Aorta (tissue), 5 donors: ENCODE results near the gene NET1. TPM values are rescaled to one million over a fixed set of nuclear protein-coding genes. Genes with fewer than 3 reads are reported as not detected.
"Not testable (repeated sequence)": the region's sequence is repeated elsewhere in the genome, so short reads cannot be mapped to it uniquely, and the experiment has no call there.

Experiments
- ATAC-seq: fragments of 200-7000 bp; cut with Tn5 transposase; one replicate; pipeline ENCODE4 v1.9.1; 2022; ENCODE audit warnings: moderate library complexity; ENCODE audit not compliant: low FRiP score
- DNase-seq, 2 donors: peaks; one replicate each; pipeline ENCODE4 v3.0.0-alpha.2; 2020
- H3K27ac ChIP-seq, 2 donors: one replicate each; pipeline ENCODE4 v1.5.1; 2013; ENCODE audit warnings: low read length in 2 of 2, mild to moderate bottlenecking in 2 of 2, moderate library complexity in 2 of 2, control low read depth in 1 of 2, inconsistent platforms in 1 of 2, low read depth in 1 of 2
- H3K27me3 ChIP-seq, 2 donors: one replicate each; pipeline ENCODE4 v1.6.1; 2013; ENCODE audit warnings: control low read depth in 1 of 2, low read length in 1 of 2, mild to moderate bottlenecking in 1 of 2, moderate library complexity in 1 of 2; ENCODE audit not compliant: insufficient read depth in 2 of 2, control insufficient read depth in 1 of 2
- H3K36me3 ChIP-seq, 2 donors: one replicate each; pipeline ENCODE4 v1.6.1; 2013; ENCODE audit warnings: control low read depth in 1 of 2, low read length in 1 of 2, mild to moderate bottlenecking in 1 of 2; ENCODE audit not compliant: insufficient read depth in 2 of 2, control insufficient read depth in 1 of 2
- H3K4me1 ChIP-seq, 2 donors: one replicate each; pipeline ENCODE4 v1.6.1; 2013; ENCODE audit warnings: low read length in 2 of 2, control low read depth in 1 of 2, mild to moderate bottlenecking in 1 of 2, moderate library complexity in 1 of 2; ENCODE audit not compliant: insufficient read depth in 2 of 2, control insufficient read depth in 1 of 2
- H3K4me3 ChIP-seq, 2 donors: one replicate each; pipeline ENCODE4 v1.5.1; 2013; ENCODE audit warnings: low read length in 2 of 2, control low read depth in 1 of 2, mild to moderate bottlenecking in 1 of 2
- H3K9me3 ChIP-seq: one replicate; pipeline ENCODE4 v1.6.1; 2013; ENCODE audit warnings: mild to moderate bottlenecking, low read length; ENCODE audit not compliant: control insufficient read depth
- WGBS, 2 donors: extraction: QIAGEN DNeasy Blood & Tissue Kit; methylation state at CpG; one replicate each; pipeline ENCODE4 v1.1.7; 2013; 5-methylcytosine and 5-hydroxymethylcytosine counted together
- intact Hi-C, 2 donors: fragments of 100-400 bp; cut with DNase I; formaldehyde crosslinking; loops; one replicate each; pipeline versions ENCODE4 v1.14.2 to v1.15.0; 2022
- polyA plus RNA-seq, 2 donors: library from polyadenylated mRNA; stranded (reverse); fragments of 200-250 nt; gene quantifications; one replicate each; pipeline ENCODE4 v1.2.3, GENCODE V29; 2013
- total RNA-seq, 2 donors: library from RNA; stranded (reverse); fragmentation: NEBNext Ultra II Directional; extraction: Animal tissue kit (Norgen Biotek cat#: 25700); gene quantifications; one replicate each; pipeline ENCODE4 v1.2.1, GENCODE V29; 2021
- donor health status: healthy with polysubstance abuse.
- donor health status: Bipolar disorder and iron deficiency.
- donor health status: DM: no; HTN: no; CAD: no.
- donor health status: DM: no; HTN: no; CAD: no.
- donor health status: DM: yes; HTN: yes; CAD: no.

NET1 gene
- total and polyA plus RNA-seq, 4 donors: 76.2 to 451 (median 253) TPM

DNA sequence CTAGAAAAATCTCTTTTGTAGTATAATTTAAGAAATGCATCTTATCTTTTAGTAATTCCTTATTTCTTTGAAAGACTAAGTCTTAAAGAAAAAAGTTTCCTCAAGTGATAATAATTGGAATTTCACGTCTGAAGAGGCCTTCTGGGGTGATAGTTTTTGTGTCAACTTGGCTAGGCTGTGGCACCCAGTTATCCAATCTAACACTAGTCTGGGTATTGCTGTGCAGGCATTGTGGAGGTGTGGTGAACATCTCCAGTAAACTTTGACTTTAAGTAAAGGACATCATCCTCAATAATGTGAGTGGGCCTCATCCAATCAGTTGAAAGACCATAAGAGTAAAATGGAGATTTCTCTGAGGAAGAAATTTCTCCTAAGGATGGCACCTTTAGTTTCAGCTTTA lies 5.4 kb upstream of the NET1 start:
- intact Hi-C loops: no loop called here
- no peak for ATAC-seq
- Histone ChIP-seq H3K27me3 (no peaks in the 10 kb centered on the region), H3K4me1 (no peaks in the 10 kb centered on the region), H3K4me3 (no peak overlapping the region), H3K9me3 (no peaks in the 10 kb centered on the region), H3K27ac (no peak overlapping the region), H3K36me3 (no peaks in the 10 kb centered on the region)
- DNase-seq: no peak
- WGBS, 2 donors: 73 to 78% methylated on average over 1 of the region's 1 CpG

DNA sequence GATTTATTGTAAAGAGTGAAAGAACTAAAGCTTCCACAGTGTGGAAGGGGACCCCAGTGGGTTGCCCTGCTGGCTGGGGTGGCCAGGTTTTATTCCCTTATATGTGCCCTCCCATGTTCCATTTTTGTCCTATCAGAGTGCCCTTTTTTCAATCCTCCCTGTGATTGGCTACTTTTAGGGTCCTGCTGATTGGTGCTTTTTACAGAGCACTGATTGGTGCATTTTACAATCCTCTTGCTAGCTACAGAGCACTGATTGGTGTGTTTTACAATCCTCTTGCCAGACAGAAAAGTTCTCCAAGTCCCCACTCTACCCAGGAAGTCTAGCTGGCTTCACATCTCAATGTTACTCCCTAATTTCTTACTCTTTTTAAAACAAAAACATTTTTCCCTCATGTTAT lies 1.6 kb upstream of the NET1 start:
- DNase-seq, H3K4me3 ChIP-seq, H3K36me3 ChIP-seq, intact Hi-C loops, H3K27ac ChIP-seq, H3K4me1 ChIP-seq, ATAC-seq, H3K27me3 ChIP-seq, H3K9me3 ChIP-seq: not testable (repeated sequence)

DNA sequence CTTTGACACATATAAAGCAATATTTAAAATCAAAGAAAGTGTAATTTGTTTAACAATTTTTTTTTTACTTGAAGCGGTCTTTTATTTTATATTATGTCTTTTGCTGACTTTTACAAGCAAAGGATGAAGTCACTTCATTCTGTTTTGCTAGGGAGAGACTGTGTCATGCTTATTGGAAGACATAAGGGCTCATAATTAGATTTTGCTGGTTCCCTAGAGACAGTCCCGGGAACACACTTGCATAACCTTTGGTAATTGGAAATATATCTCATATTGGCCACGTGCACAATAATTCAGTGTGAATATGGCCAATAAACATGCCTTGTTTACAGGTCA lies 448 bp upstream of the NET1 start:
- Histone ChIP-seq H3K27me3 (no peaks in the 10 kb centered on the region), H3K36me3 (no peaks in the 10 kb centered on the region), H3K27ac (peak overlapping the region; percentile 28 to 36), H3K4me1 (peaks cover 0 to 4% of the 10 kb centered on the region in 2 donors), H3K4me3 (peak overlapping the region in 1 of 2 donors; percentile 21), H3K9me3 (no peaks in the 10 kb centered on the region)
- ATAC-seq (peak; percentile 67), DNase-seq (no peak)
- intact Hi-C loops: no loop called here
- 5% methylated on average over 3 of the region's 3 CpGs for WGBS, 2 donors

DNA sequence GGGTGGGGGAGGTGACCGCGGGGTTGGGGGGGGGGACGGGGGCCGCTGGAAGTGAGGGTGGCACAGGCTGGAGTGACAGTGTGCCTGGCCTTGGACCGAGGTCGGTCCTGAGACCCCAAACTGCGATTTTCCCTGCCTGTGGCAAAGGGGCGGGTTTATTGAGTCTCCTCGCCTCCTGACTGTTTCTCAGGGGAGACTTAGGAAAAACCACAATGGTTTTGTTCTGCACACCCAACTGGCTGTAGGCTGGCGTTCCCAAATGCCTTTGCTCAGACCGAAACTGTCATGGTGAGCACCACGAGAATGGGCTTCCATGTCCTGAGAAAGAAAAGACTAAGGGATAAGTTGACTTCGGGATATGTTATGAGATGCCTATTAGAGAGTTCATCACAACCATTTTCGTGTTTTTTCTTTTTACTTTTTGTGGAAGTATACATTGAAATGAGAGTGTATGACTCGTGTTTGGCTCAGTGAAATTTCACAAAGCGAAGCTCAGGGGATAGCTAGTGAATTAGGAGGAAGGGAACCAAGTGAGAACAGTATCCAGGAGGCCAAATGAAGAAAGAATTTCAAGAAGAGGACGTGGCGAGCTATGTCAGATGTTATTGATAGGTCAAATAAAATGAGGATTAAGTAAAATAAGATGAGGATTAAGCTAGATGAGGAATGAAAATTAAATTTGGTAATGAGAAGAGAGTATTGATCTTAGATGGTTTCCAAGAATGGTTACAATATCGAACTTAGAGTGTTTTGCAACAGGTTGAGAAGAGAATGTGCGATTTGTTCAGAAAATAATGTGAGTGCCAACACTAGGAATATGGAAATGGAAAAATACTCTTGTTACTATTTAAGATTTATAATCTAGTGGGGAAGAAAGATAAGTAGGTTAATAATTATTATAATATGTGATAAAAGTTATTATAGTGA lies 918 bp downstream of the NET1 start:
- 2% methylated on average over 18 to 20 of the region's 20 CpGs for WGBS, 2 donors
- intact Hi-C loops: no loop called here
- peak; percentile 19 for ATAC-seq

DNA sequence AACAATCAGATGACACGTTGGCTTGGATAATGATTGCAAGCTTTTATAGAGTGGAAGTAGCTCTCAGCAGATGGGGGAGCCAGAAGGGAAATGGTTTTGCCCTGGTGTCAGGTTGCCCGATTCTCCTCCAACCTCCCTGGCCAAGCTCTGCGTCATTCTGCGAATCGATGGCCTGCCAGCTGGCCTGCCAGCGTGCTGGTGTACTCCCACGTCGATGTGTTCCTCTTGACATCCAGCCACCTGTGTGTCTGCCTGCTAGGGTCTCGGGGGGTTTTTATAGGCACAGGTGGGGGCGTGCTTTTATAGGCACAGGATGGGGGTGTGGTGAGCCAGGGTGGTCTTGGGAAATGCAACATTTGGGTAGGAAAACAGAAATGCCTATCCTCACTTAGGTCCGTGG lies 4.6 kb downstream of the NET1 start:
- Histone ChIP-seq H3K4me3 (no peak overlapping the region), H3K27me3 (no peaks in the 10 kb centered on the region), H3K9me3 (no peaks in the 10 kb centered on the region)

More for the DNA sequence above, 918 bp downstream of the NET1 start:
- Histone ChIP-seq H3K4me3 (peak overlapping the region; percentile 79 to 89), H3K36me3 (no peaks in the 10 kb centered on the region), H3K27me3 (no peaks in the 10 kb centered on the region), H3K4me1 (peaks cover 0 to 4% of the 10 kb centered on the region in 2 donors), H3K9me3 (no peaks in the 10 kb centered on the region), H3K27ac (peak overlapping the region; percentile 33 to 93)
- DNase-seq: no peak

DNA sequence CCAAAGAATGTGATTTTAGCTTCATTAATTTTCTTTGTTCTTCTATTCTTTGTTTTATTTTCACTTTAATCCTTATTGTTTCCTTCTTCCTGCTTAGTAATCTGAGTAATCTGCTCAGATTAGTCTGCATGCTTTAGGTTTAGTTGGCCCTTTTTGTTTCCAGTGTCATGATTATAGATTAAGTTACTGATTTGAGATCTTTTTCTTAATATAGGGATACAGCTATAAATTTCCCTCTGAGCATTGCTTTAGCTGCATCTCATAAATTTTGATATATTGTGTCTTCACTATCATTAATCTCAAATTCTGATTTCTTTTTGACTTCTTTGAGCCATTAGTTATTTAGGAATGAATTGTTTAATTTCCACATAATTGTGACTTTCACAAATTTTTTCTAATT lies 6.2 kb downstream of the NET1 start:
- Histone ChIP-seq H3K27ac (no peak overlapping the region), H3K36me3 (no peaks in the 10 kb centered on the region), H3K4me1 (peaks cover 1 to 4% of the 10 kb centered on the region in 2 donors), H3K27me3 (no peaks in the 10 kb centered on the region), H3K4me3 (no peak overlapping the region), H3K9me3 (no peaks in the 10 kb centered on the region)
- DNase-seq (no peak), ATAC-seq (no peak)
- intact Hi-C loops: no loop called here

More for the DNA sequence above, 4.6 kb downstream of the NET1 start:
- H3K4me1 ChIP-seq: peaks cover 0 to 4% of the 10 kb centered on the region in 2 donors
- 49 to 58% methylated on average over 11 of the region's 11 CpGs for WGBS, 2 donors
- intact Hi-C loops: no loop called here
- H3K27ac ChIP-seq: peak overlapping the region in 1 of 2 donors; percentile 65
- no peaks in the 10 kb centered on the region for H3K36me3 ChIP-seq
- ATAC-seq: no peak
- DNase-seq: peak in 1 of 2 donors; percentile 64

DNA sequence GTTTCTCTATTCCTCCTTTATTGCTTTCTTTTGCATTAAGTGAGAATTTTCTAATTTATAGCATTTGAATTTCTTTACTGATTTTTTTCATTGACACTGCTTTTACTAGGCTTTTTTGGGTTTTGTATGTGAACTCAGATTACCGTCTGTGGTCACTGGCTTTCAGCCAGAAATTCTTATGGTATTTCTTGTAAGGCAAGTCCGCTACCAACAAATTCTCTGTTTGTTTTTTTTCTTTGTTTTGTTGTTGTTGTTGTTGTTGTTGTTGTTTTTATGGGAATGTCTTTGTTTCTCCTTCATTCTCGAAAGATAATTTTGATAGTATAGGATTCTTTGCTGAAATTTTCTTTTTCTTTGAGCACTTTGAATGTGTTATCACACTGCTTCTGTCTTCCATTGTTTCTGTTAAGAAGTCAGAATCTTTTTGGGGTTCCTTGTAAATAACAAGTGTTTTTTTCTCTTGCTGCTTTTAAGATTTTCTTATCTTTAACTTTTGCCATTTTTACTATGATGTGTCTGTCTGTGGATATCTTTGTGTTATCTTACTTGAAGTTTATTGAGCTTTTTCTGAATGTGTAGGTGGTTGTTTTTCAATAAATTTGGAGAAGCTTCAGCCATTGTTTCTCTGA lies 7.2 kb downstream of the NET1 start:
- no peak overlapping the region for H3K27ac ChIP-seq
- H3K36me3 ChIP-seq: no peaks in the 10 kb centered on the region
- intact Hi-C loops: no loop called here
- no peak overlapping the region for H3K4me3 ChIP-seq
- DNase-seq (no peak), ATAC-seq (no peak)
- WGBS, 2 donors: 68 to 79% methylated on average over 3 of the region's 3 CpGs
- H3K9me3 ChIP-seq: no peaks in the 10 kb centered on the region
- H3K27me3 ChIP-seq: no peaks in the 10 kb centered on the region
- peaks cover 1 to 2% of the 10 kb centered on the region in 2 donors for H3K4me1 ChIP-seq

DNA sequence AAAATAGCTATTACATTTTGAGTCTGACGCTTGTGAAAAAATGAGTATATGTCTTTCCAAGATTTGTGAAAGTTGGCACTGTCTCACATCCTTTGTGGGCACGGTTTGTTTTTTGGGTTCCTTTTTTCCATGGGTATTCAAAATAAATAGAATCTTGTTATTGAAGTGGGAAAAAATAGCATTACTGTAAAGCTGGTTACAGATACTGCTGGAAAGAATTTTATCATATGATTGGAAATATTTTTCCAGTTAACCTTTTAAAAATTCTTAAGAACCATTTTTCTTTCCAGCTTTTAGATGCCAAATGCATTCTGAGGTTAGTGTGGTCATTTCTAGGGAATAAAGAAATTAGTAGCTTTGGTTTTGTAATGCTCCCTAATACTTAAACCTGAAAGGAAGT lies 11.4 kb downstream of the NET1 start:
- intact Hi-C loops: no loop called here
- no peaks in the 10 kb centered on the region for H3K27me3 ChIP-seq
- H3K4me1 ChIP-seq: peaks cover 0 to 5% of the 10 kb centered on the region in 2 donors
- 1 to 3% methylated on average over 2 of the region's 2 CpGs for WGBS, 2 donors
- H3K36me3 ChIP-seq: no peaks in the 10 kb centered on the region
- no peaks in the 10 kb centered on the region for H3K9me3 ChIP-seq
- DNase-seq: no peak
- peak; percentile 52 for ATAC-seq
- no peak overlapping the region for H3K27ac ChIP-seq
- no peak overlapping the region for H3K4me3 ChIP-seq

DNA sequence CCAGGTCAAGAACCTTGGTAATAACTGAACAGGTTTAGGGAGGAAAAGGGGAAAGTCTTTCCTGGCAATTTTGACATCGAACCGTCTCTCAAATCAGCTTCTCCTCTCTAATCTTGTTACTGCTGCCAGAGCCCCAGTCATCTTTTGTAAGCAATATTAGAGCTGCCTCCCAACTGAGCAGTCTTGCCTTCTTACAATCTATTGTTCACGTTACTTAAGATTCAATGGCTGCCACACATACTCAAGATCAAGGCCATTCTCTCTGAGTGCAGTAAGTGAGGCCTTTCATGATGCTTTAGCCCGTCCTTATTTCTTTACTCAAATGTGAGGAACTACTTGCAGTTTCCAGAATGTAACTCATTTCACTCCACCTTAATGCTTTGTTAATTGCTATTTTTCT lies 12.4 kb downstream of the NET1 start:
- Histone ChIP-seq H3K27ac (peak overlapping the region; percentile 12 to 71), H3K27me3 (no peaks in the 10 kb centered on the region), H3K4me1 (peaks cover 0 to 5% of the 10 kb centered on the region in 2 donors), H3K36me3 (no peaks in the 10 kb centered on the region), H3K9me3 (no peaks in the 10 kb centered on the region), H3K4me3 (no peak overlapping the region)
- ATAC-seq: no peak
- intact Hi-C loops: no loop called here
- WGBS, 2 donors: 35 to 42% methylated on average over 4 of the region's 4 CpGs
- DNase-seq: no peak
